Astrocyte of the spinal cord (primary cell): ENCODE results near the gene NDFIP2.
A peak's percentile ranks its signal among the peaks of the same experiment; 100 is the strongest.

ENCODE experiments used
- DNase-seq: peaks from one replicate; pipeline ENCODE4 v3.0.0; 2011; ENCODE audit warnings: low read depth, low spot score
- H3K4me3 ChIP-seq: 2 replicates; pipeline ENCODE4 v1.5.1; 2011; ENCODE audit warnings: low read depth, mild to moderate bottlenecking, low read length, moderate library complexity
- CTCF ChIP-seq: IDR thresholded peaks from 2 replicates; pipeline ENCODE4 v1.5.1; 2012; ENCODE audit warnings: low read depth, mild to moderate bottlenecking, low read length, inconsistent platforms
- in situ Hi-C: cut with HindIII; loops from 2 replicates; pipeline ENCODE4 v1.10.0; 2017; ENCODE audit warnings: low sequenced_read_pairs

The NDFIP2 gene

GRCh38 chr13:79490326-79490725 is 9.4 kb downstream of the NDFIP2 start:
- in situ Hi-C loops = no loop called here
- TF ChIP-seq CTCF = no peak
- H3K4me3 ChIP-seq = no peak overlapping the region
- no peak for DNase-seq

DNA sequence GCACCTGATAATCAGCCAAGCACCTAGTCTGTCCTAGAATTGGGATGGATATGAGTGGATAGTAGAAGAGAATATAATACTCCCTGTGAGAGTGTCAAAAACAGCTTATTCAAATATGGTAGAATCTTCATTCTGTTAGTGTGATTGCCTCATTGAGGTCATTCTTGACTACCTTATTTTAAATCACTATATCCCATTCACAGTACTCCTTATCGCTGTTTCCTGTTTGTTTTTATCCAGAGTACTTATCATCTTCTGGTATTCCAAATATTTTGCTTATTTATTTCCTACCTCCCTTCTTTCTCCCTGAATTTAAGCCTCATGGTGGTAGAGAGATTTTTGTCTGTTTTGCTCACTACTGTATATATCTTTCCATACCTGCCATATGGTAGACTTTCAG is 9.9 kb downstream of the NDFIP2 start:
- TF ChIP-seq CTCF = no peak
- no peak overlapping the region for H3K4me3 ChIP-seq
- in situ Hi-C loops = no loop called here
- no peak for DNase-seq

- no peak overlapping the region for H3K4me3 ChIP-seq
- DNase-seq = peak; percentile 59
- TF ChIP-seq CTCF = no peak
- in situ Hi-C loops = no loop called here
These were observed 10.8 kb downstream of the NDFIP2 start for GRCh38 chr13:79491715-79492114.

DNA sequence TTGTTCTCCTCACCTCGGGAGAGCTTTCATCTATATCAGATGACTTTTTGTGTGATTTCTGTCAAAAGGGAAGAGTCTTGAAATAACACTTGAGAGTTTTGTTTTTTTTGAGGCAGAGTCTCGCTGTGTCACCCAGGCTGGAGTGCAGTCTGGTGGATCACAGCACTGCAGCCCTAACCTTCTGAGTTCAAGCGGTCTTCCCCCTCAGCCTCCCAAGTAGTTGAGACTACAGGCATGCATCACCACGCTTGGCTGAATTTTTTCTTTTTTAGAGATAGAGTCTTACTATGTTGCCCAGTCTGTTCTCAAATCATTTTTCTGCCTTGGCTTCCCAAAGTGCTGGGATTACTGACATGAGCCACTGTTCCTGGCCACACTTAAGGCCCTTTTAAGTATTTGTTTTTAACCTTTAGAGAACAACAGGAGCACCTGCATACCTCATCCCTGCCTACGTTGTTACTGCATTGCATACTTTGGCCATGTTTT is 11.4 kb downstream of the NDFIP2 start:
- no peak overlapping the region for H3K4me3 ChIP-seq
- in situ Hi-C loops = no loop called here
- DNase-seq = peak; percentile 19
- TF ChIP-seq CTCF = no peak

DNA sequence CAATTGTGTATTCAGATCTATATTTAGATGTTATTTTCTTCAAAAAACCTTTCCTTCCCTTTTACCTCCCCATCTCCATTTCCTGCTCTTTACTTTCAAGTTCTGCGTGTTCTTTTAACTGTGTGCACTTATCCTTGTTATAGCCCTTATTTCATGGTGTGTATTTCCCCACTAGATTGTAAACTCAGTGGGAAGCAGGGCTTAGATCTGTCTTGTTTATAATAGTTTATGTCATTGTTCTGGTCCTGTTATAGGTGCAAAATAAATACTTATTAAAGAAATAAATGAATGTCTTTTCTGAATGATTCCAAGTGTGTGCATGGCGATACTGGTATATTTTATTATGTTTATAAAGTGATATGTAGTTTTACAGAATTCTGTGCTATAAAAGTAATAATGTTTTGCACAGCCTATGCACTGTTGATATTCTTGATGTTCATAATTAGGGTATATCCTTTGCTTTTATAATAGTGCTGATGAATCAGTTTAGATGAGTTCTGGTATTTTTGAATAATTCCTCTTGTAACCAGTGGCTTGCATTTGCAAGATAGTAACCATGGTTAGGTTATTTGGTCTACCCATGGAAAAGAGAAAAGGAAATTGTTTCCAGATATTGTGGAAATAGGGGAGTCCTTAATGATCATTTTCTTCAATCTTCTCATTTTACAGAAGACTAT is 12.1 kb downstream of the NDFIP2 start:
- TF ChIP-seq CTCF = no peak
- H3K4me3 ChIP-seq = no peak overlapping the region
- no peak for DNase-seq
- in situ Hi-C loops = no loop called here

- no peak for DNase-seq
- TF ChIP-seq CTCF = no peak
- no peak overlapping the region for H3K4me3 ChIP-seq
- in situ Hi-C loops = no loop called here
These were observed 15.2 kb downstream of the NDFIP2 start for GRCh38 chr13:79496188-79496587.
